Ascending aorta (tissue), 2 donors: ENCODE measurements around the gene UBE2Q1. TPM values are rescaled to one million over a fixed set of nuclear protein-coding genes. Genes with fewer than 3 reads are reported as not detected.

Source experiments
- DNase-seq, 2 donors: peaks; one replicate each; pipeline ENCODE4 v3.0.0-alpha.2; 2019; ENCODE audit warnings: low spot score in 2 of 2
- H3K27ac ChIP-seq, 2 donors: fragments of 200-600 bp; sonication (generic); one replicate each; pipeline ENCODE4 v1.5.1; 2016 to 2017; ENCODE audit warnings: mild to moderate bottlenecking in 1 of 2
- H3K27me3 ChIP-seq: fragments of 200-600 bp; sonication (generic); one replicate; pipeline ENCODE4 v1.5.1; 2017
- H3K36me3 ChIP-seq, 2 donors: fragments of 200-600 bp; sonication (generic); one replicate each; pipeline ENCODE4 v1.5.1; 2016
- H3K4me1 ChIP-seq, 2 donors: fragments of 200-600 bp; sonication (generic); one replicate each; pipeline ENCODE4 v1.5.1; 2016 to 2017; ENCODE audit warnings: mild to moderate bottlenecking in 1 of 2
- H3K4me3 ChIP-seq, 2 donors: fragments of 200-600 bp; sonication (generic); one replicate each; pipeline ENCODE4 v1.5.1; 2016 to 2017; ENCODE audit warnings: mild to moderate bottlenecking in 1 of 2
- H3K9me3 ChIP-seq, 2 donors: fragments of 200-600 bp; sonication (generic); one replicate each; pipeline ENCODE4 v1.5.1; 2016
- intact Hi-C: fragments of 100-400 bp; cut with DNase I; formaldehyde crosslinking; loops from one replicate; pipeline ENCODE4 v1.15.1; 2023
- total RNA-seq: library from RNA; depleted of rRNA; stranded (reverse); fragments of >200 nt; gene quantifications from one replicate; pipeline ENCODE4 v1.1.0, GENCODE V29; 2016
- TF ChIP-seq, protein P1 (sequence below), 3 experiments: fragments of 200-600 bp in 2 of 3; fragments of 450-650 bp in 1 of 3; sonication (generic) in 2 of 3; IDR thresholded peaks; one replicate each; pipeline ENCODE4 v1.5.1; 2016 to 2019; ENCODE audit warnings: antibody characterized with exemption in 3 of 3, mild to moderate bottlenecking in 1 of 3, moderate library complexity in 1 of 3

UBE2Q1 gene
- total RNA-seq, 1 donor from 2014 or later, result 10.6 TPM

DNA sequence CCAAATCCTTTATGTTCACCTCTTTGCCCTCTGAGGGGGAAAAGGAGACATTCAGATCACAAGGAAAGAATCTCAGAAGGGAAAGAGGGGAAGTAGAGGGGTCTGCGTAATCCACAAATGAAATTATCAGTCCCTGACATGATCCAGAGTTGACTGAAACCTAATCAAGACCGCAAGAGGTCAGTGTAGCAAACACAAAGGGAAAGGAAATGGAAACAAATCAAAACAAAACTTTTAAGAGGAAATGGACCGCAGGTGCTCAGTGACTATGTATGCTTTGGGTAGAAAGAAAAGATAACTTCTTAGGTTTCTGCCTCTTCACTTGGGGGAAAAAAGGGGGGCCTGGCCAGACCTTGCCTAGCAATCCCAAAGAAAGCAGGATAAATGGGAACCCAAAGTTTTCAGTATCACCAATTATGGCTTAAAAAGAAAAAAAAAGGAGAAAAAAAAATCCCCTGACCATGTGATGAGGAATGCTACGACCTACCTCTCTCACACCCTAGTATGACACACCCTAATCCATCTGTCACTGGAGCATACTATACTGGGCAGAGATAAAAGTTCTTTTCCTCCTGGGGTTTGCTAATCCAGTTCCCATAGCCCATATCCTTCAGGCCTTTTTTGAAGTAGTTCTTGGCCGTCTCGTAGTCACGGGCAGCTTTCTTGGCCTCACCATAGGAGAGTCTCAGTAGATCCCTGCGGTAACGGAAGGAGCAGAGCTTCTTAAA is 26.0 kb upstream of the UBE2Q1 start:
- no peak for DNase-seq
- intact Hi-C loops, result no loop called here
- Histone ChIP-seq H3K4me3 (no peak overlapping the region), H3K9me3 (no peaks in the 10 kb centered on the region), H3K27me3 (no peaks in the 10 kb centered on the region), H3K27ac (no peak overlapping the region), H3K4me1 (no peaks in the 10 kb centered on the region), H3K36me3 (peaks cover 91 to 100% of the 10 kb centered on the region in 2 donors)
- TF ChIP-seq, protein P1, sequence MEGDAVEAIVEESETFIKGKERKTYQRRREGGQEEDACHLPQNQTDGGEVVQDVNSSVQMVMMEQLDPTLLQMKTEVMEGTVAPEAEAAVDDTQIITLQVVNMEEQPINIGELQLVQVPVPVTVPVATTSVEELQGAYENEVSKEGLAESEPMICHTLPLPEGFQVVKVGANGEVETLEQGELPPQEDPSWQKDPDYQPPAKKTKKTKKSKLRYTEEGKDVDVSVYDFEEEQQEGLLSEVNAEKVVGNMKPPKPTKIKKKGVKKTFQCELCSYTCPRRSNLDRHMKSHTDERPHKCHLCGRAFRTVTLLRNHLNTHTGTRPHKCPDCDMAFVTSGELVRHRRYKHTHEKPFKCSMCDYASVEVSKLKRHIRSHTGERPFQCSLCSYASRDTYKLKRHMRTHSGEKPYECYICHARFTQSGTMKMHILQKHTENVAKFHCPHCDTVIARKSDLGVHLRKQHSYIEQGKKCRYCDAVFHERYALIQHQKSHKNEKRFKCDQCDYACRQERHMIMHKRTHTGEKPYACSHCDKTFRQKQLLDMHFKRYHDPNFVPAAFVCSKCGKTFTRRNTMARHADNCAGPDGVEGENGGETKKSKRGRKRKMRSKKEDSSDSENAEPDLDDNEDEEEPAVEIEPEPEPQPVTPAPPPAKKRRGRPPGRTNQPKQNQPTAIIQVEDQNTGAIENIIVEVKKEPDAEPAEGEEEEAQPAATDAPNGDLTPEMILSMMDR (IDR thresholded peaks at IDR 0.05), result no peak

DNA sequence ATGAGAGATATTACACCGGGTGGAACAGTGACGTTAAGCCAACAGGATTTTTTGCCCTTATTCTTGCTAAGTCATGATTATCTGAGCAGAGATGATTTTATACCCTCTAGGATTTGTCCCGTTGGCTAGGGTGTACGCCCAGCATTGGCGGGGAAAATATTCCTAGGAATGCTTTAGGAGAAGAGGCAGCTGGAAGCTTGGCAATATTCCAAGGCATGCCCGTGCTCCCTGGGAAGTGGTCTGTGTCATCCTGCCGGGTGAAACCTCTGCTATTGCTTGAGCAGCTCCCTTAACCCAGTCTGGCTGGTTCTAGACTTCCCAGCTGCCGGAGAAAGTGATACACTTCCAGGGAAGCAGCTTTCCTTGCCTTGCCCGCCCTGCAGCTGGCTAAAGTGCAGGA is 25.3 kb upstream of the UBE2Q1 start:
- intact Hi-C loops, result no loop called here
- peaks cover 87 to 100% of the 10 kb centered on the region in 2 donors for H3K36me3 ChIP-seq
- no peak overlapping the region for H3K27ac ChIP-seq
- no peaks in the 10 kb centered on the region for H3K4me1 ChIP-seq
- DNase-seq, result no peak
- no peaks in the 10 kb centered on the region for H3K9me3 ChIP-seq
- H3K27me3 ChIP-seq, result no peaks in the 10 kb centered on the region
- TF ChIP-seq, protein P1 (IDR thresholded peaks at IDR 0.05), result no peak
- H3K4me3 ChIP-seq, result no peak overlapping the region

DNA sequence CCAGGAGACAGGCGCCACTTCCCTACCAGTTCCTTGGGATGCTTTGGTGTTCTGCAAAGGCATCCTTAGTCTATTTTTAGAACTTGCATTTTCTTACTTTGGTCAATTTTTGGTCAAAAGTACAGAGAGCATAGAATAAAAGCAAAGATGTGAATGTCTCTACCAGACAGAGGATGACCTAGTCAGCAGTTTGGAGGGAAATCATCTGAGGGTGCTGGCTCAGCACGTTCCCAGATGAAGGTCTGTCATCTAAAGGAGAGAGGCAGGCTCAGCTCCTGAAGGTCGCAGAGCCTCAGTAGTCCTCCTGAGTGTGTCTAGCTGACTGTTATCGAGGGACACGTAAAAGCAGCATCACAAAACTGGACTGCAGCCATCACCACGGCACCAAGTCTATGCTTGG is 24.4 kb upstream of the UBE2Q1 start:
- intact Hi-C loops, result no loop called here
- DNase-seq, result no peak
- no peak overlapping the region for H3K27ac ChIP-seq
- no peaks in the 10 kb centered on the region for H3K27me3 ChIP-seq
- H3K36me3 ChIP-seq, result peaks cover 81 to 91% of the 10 kb centered on the region in 2 donors
- H3K4me1 ChIP-seq, result no peaks in the 10 kb centered on the region
- TF ChIP-seq, protein P1 (IDR thresholded peaks at IDR 0.05), result no peak
- no peak overlapping the region for H3K4me3 ChIP-seq
- no peaks in the 10 kb centered on the region for H3K9me3 ChIP-seq

DNA sequence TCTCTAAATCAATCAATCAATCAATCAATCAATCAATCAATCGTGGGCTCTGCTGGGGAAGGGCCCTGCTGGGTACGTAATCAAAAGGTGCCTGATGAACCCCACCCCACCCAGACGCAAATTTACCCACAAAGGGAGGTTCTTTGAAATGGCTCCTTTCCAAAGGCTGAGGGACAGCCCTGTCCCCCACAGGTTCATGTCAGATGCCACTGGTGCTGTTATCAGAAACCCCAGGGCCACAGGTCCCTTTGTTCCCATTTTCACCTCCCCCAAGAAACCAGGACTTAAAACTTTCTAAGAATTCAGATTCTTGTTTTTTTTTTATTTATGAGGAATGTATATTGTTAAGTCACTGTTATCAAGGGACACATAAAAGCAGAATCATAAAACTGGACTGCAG is 23.3 kb upstream of the UBE2Q1 start:
- no peaks in the 10 kb centered on the region for H3K4me1 ChIP-seq
- H3K27me3 ChIP-seq, result no peaks in the 10 kb centered on the region
- intact Hi-C loops, result no loop called here
- DNase-seq, result no peak
- H3K27ac ChIP-seq, result no peak overlapping the region
- H3K36me3 ChIP-seq, result peaks cover 70 to 80% of the 10 kb centered on the region in 2 donors
- no peak overlapping the region for H3K4me3 ChIP-seq
- H3K9me3 ChIP-seq, result no peaks in the 10 kb centered on the region
- TF ChIP-seq, protein P1 (IDR thresholded peaks at IDR 0.05), result no peak

DNA sequence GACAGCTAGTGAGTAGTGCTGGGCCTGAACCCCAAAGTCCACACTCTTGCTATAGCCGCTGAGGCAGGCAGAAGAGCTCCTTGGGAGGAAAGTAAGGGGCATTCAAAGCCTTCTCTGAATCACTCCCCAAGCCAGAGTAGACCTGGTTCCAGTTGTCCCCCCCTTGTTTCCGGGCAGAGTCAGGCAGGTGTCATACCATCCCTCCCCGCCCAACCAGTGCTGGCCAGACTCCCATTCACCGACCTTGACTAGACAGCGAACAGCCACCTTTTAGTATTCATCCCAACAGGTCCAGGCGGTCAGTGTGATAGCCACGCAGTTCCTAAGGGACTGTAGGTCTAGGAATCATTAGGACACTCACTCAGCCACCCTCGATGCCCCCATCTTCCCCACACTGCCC is 20.9 kb upstream of the UBE2Q1 start:
- Histone ChIP-seq H3K36me3 (peaks cover 46 to 56% of the 10 kb centered on the region in 2 donors), H3K4me1 (no peaks in the 10 kb centered on the region), H3K27ac (no peak overlapping the region), H3K4me3 (no peak overlapping the region), H3K9me3 (no peaks in the 10 kb centered on the region), H3K27me3 (no peaks in the 10 kb centered on the region)
- intact Hi-C loops, result no loop called here
- DNase-seq, result no peak
- TF ChIP-seq, protein P1 (IDR thresholded peaks at IDR 0.05), result no peak
